LHCN-M2 (cell line): ENCODE data around the gene WDR81. TPM values are rescaled to one million over a fixed set of nuclear protein-coding genes. Genes with fewer than 3 reads are reported as not detected.

Experiments
- DNase-seq: peaks from one replicate; pipeline ENCODE4 v3.0.0-alpha.2; 2012; ENCODE audit warnings: low read depth
- total RNA-seq: library from RNA; depleted of rRNA; stranded (reverse); fragments of >200 nt; gene quantifications from 2 replicates; pipeline ENCODE4 v1.2.3, GENCODE V29; 2014

WDR81 gene
- total RNA-seq, 1 experiment from 2014 or later = 56.7 TPM

DNA sequence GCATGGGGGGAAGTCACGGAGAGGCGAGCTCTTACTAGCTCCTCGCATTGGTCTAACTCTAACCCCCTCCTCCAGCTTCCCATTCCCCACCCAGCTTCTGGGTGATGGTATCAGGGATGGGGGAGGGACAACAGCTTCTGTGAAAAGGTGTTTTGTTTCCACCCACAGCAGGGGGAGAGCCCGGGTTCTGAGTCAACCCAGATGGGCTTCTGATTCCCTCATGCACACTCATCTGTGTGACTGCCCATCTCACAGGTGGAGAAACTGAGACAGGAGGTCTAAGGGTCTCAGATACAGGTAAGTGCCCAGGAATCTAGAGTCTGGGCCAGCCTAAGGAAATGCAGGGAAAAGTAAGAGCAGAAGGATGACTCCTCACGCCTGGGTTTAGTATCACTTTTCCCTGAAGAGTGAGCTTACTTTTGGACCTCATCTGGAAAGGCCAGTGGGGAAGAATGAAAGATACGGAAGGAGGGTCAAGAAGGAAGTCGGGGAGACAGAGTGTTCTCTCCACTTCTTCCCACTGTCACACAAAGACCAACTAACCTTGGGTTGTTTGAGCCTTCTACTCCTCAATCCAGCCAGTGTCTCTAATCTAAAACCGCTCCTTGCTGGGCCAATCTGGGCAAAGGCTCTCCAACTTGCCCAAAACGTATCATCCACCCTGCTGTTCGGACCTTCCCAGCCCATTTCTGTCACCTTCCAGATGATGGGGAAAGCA lies 11.2 kb upstream of the WDR81 start:
- DNase-seq = no peak

DNA sequence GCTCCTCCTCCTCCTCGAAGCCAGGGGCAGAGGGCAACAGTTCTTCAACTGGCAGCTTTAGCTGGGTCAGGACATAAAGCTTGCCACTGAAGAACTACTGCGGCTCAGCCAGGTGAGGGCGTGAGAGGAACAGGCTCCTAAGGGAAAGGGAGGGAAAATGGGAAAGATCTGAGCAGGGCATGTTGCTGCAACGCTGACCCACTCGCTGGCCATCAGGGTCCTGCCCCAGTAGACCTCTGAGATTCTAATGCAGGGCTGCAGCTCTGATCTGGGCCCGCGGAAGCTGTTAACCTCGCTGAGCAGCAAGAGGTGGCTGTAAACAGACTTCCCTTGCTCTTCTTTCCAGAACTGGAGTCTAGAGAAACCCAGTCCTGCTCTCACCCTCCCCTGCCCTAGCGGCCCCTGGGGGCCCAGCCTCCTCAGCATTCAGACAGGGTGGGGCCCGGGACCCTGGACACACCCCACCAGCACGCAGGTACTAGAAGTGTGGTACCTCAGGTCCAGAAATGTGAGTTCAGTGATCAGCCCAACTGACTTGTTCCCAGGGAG lies 10.6 kb upstream of the WDR81 start:
- peak; percentile 52 for DNase-seq

DNA sequence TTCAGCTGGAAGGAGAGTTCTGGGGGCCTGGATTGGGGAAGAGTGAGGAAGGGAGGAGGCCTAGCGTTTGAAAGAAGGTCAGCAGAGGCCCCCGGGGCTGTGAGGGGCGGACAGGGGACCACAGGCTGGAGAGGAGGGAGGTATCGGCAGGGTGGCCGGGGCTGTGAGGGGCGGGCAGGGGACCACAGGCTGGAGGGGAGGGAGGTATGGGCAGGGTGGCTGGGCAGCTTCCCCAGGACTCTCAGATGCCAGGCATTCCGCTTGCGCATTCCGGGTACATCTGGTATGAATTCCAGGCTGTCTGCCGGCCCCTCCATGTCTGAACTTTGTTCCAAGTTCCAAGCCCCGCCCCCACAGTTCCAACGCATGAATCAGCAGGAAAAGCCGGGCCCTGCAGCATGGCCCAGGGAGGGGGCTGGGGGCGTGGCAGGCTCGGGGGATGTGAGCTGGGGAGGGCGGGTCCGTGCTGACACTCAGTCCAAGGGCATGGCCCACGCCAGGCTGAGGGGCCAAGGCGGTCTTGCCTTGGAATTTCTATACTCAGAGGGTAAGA lies 10.0 kb upstream of the WDR81 start:
- DNase-seq = peak; percentile 96

DNA sequence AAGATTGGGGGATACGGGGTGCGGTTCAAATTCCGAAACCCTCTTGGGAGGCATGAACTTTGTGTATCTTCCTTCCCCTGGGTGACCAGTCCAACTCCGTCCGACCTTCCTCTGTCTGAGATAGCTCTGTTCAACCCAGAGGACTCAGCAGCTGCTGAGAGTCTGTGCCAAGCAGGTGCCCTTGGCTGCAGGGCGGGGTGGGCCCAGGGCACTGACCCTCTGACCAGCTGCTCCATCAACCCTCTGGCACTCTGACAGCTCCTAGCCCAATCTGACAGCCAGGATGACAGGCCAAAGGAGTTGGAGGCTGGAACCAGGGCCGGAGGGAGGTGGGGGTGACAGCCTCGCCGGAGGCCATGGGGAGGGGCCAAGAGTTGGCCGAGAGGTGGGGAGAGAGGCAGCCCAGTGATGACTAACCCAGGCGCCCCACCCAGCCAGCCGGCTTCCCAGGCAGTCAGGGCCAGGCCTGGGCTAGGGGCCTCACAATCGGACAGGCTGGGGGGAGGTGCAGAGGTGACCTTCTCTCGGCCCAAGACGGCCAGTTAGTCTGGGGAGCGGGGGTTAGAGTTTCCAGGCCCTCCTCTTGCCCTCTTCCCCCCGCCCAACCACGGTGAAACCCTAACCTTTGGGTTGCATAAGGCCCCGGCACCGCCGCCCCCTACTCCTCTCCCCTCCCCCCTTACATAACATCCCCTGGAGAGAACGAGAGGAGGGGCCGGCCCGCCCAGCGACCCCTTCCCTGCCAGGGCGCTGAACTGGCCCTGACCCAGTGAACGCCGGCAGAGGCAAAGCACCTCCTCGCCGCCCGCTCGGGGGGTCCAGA lies 9.3 kb upstream of the WDR81 start:
- peak; percentile 99 for DNase-seq

DNA sequence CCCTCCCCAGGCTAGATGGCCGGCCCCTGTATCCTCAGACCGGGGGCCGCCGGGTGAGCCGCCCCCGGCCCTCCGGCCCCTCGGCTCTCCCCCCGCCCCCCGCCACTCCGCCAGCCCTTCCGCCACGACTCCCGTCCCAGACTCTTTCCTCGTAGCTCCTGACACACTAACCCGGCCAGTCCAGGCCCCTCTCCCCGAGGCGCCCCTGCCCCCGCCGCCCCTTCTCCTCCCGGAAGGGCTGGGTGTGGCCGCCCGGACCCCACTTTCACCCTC lies 8.8 kb upstream of the WDR81 start:
- no peak for DNase-seq

DNA sequence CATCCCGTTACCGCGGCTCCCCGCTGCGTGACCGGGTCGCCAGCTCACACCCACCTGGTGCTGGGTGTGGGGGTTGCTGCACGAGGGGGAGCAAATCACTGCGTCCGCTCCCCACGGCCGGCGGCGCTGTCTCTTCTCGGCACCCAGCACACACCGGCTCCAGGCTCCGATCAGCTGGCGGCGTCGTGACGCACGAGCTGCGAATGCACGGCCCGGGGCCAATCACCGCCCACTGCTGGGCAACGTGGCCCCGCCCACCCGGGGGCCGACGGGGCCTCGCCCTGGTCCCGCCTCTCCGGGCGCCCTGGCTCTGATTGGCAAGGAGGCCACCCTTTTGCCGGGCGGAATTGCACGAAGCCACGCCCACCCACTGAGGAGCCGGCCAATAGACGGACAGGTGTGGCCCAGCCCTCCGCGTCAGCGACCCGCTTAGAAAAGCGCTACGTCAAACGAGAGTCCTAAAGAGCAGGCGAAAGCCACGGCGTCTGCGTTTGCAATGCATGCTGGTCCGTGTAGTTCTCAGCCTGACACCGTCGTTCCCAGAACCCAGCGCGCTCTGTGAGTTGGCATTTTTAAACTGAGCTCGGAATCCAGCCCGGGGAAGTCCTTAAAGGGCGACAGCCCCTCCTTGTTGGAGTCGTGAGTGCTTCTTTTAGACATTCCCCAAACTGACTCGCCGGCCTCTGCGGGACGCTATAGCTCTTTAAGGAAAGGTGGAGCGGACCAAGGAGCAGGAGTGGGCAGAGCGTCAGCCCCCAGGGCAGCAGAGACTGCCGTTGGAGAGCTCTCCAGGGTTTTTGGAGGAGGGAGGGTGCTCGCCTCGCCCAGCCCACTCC lies 8.2 kb upstream of the WDR81 start:
- DNase-seq = peak; percentile 100

DNA sequence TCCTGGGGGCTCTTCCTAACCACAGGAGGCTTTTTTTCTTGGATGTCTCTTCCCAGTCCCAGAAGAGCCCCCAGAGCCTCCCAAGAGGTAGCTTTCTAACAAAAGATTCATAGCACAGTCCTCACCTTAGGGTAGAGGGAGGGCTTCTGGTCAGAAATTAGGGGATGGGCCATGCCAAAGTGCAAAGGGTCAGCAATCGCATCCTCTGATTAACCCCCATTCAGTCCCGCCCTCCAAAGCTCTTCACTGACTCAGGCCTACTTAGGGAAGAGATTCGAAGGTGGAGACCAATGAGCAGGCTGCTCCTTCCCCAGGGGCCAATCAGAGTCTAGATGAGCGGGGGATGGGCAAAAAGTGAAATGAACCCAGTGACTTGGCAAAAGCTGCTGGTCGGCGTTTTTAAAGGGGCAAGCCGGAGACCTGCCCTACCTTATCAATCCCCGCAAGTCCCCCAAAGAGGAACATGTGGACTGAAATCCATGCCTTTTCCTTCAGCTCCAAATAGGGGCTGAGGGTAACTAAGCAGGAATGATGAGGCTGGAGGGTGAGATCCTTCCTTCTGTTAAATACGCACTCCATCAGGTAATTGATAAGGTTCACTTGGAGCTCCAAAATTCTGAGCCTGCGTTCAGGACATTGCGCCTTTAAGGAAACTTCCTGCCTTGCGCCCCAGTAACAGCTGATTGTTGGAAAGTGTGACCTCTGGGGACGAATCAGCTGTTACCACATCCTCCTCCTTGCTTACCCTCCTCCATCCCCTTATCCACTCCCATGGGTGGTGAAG lies 7.4 kb upstream of the WDR81 start:
- peak; percentile 100 for DNase-seq

DNA sequence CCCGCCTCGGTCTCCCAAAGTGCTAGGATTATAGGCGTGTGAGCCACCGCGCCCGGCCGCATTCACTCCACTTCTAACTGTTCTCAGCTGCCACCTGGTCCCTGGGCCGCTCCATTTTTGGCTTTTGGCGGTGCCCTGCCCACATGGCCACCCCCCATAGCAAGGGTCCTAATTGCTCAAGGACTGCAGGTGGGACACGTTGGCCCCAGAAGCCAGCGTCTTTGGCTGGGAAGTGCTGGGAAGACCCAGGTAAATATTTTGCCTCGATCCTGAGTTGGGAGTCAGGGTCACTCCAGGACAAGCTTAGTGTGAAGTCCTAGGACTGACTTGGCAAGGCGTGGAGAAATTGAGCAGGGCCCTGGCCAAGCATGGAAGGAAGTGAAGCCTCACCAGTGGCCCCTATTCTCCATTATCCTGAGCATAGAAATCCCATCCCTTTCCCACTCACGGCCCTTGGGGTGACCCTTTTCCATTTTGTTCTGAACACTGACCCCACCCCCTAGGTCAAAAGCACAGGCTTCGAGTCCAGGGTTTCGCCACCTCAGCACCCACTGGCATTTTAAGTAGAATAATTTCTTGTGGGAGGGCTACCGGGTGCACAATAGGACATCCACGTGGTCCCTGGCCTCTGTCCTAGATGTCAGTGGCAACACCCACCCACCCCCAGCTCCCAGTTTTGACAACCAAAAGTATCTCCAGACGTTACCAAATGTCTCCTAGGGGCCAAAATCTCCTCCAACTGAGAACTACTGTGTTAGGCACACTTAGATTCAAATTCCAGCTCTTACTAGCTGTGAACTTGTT lies 5.9 kb upstream of the WDR81 start:
- no peak for DNase-seq

DNA sequence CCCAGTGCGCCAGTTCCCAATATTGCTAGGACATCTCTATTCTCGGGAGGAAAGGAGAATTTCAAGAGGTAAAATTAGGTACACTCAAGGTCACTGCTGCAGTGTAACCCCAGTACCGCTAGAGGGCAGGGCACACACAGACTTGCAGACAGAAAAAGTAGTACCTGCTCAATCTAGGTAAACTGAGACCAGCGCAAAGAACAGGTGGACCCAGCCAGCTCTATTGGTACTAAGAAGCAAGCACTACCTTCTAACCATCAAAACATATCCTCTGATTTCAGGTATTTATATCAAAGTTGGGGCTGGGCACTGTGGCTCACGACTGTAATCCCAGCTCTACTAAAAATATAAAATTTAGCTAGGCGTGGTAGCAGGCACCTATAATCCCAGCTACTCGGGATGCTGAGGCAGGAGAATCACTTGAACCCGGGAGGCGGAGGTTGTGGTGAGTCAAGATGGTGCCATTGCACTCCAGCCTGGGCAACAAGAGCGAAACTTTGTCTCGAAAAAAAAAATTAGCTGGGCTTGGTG lies 3.6 kb upstream of the WDR81 start:
- peak; percentile 49 for DNase-seq

DNA sequence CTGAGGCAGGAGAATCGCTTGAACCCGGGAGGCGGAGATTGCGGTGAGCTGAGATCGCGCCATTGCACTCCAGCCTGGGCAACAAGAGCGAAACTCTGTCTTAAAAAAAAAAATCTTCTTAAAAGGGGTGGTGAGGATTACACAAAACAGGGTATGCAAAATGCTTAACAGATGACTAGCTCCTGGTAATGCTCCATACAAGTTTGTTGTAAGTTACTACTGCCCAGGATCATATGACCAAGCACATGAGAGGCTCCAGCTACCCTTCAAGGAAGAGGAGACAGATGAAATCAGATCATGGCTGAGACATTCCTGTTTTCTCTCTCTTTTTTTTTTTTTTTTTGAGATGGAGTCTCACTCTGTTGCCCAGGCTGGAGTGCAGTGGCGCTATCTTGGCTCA lies 2.5 kb upstream of the WDR81 start:
- peak; percentile 68 for DNase-seq

DNA sequence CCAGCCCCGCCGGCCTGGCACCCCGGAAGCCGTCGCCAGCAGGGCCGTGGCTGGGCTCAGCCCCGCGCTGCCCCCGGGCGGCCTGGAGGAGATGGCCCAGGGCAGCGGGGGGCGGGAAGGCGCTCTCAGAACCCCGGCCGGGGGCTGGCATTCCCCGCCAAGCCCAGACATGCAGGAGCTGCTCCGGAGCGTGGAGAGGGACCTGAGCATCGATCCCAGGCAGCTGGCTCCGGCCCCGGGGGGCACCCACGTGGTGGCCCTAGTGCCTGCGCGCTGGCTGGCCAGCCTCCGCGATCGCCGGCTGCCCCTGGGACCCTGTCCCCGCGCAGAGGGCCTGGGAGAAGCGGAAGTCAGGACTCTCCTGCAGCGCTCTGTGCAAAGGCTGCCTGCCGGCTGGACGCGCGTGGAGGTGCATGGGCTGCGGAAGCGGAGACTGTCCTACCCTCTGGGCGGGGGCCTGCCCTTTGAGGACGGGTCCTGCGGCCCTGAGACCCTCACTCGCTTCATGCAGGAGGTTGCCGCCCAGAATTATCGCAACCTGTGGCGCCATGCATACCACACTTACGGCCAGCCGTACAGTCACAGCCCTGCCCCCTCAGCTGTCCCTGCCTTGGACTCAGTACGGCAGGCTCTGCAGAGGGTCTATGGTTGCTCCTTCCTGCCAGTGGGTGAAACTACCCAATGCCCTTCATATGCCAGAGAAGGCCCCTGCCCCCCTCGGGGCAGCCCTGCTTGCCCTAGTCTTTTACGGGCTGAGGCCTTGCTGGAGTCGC lies 551 bp downstream of the WDR81 start:
- no peak for DNase-seq

DNA sequence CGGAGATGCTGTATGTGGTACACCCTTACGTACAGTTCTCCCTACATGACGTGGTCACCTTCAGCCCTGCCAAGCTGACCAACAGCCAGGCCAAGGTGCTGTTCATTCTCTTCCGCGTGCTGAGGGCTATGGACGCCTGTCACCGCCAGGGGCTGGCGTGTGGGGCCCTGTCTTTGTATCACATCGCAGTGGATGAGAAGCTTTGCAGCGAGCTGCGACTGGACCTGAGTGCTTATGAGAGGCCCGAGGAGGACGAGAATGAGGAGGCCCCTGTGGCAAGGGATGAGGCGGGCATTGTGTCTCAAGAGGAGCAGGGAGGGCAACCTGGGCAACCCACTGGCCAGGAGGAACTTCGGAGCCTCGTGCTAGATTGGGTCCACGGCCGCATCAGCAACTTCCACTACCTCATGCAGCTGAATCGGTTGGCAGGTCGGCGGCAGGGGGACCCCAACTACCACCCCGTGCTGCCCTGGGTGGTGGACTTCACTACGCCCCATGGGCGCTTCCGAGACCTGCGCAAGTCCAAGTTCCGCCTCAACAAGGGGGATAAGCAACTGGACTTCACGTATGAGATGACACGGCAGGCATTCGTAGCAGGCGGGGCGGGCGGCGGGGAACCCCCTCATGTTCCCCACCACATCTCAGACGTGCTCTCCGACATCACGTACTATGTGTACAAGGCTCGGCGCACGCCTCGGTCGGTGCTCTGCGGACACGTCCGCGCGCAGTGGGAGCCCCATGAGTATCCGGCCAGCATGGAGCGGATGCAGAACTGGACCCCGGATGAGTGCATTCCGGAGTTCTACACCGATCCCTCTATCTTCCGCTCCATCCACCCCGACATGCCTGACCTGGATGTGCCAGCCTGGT lies 1.4 kb downstream of the WDR81 start:
- no peak for DNase-seq

DNA sequence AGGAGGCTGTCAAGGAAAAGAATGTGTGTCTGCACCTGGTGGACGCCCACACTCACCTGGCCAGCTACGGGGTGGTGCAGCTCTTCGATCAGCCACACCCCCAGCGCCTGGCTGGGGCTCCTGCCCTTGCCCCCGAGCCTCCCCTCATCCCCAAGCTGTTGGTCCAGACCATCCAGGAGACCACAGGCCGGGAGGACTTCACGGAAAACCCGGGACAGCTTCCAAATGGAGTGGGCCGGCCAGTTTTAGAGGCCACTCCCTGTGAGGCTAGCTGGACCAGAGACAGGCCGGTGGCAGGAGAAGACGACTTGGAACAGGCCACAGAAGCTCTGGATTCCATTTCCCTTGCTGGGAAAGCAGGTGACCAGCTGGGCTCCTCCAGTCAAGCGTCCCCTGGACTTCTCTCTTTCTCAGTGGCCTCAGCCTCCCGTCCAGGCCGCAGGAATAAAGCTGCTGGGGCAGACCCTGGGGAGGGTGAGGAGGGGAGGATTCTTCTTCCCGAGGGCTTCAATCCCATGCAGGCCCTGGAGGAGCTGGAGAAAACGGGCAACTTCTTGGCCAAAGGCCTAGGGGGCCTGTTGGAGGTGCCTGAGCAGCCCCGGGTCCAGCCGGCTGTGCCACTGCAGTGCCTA lies 2.2 kb downstream of the WDR81 start:
- DNase-seq = no peak

DNA sequence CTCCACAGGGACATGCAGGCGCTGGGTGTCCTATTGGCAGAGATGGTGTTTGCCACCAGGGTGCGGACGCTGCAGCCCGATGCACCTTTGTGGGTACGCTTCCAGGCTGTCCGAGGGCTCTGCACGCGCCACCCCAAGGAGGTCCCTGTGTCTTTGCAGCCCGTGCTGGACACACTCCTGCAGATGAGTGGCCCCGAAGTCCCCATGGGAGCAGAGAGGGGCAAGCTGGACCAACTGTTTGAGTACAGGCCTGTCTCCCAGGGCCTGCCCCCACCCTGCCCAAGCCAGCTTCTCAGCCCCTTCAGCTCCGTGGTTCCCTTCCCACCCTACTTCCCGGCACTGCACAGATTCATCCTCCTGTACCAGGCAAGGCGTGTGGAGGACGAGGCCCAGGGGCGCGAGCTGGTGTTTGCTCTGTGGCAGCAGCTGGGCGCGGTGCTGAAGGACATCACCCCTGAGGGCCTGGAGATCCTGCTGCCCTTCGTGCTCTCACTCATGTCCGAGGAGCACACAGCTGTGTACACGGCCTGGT lies 2.8 kb downstream of the WDR81 start:
- DNase-seq = no peak

DNA sequence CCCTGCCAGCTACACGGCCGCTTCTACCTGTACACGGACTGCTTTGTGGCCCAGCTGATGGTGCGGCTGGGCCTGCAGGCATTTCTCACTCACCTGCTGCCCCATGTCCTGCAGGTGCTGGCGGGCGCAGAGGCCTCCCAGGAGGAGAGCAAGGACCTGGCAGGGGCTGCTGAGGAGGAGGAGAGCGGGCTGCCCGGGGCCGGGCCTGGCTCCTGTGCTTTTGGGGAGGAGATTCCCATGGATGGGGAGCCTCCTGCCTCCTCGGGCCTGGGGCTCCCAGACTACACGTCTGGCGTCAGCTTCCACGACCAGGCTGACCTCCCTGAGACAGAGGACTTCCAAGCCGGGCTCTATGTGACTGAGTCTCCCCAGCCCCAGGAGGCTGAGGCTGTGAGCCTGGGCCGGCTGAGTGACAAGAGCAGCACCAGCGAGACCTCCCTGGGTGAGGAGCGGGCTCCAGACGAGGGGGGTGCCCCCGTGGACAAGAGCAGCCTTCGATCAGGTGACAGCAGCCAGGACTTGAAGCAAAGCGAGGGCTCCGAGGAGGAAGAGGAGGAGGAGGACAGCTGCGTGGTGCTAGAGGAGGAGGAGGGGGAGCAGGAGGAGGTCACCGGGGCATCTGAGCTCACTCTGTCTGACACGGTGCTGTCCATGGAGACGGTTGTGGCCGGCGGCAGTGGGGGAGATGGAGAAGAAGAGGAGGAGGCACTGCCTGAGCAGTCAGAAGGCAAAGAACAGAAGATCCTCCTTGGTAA lies 3.5 kb downstream of the WDR81 start:
- DNase-seq = no peak

DNA sequence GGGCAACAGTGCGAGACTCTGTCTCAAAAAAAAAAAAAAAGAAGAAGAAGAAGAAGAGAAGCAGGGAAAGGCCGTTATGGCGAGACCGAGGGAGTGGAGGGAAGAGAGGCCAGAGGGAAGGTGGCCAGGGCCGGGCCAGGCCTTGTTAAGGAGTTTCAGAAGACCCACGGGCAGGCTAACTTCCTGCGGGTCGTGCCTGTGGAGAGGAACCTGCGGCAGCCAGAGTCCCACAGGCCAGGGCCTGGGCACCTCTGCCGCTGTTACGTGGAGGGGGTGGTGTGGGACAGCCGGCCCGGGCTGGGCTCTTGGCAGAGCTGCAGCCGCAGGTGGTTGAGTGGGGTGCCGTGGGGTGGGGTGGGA lies 5.4 kb downstream of the WDR81 start:
- DNase-seq = no peak
